ENCODE measurements around the gene FGF8. TPM values are rescaled to one million over a fixed set of nuclear protein-coding genes. Genes with fewer than 3 reads are reported as not detected.

The FGF8 gene
- polyA plus RNA-seq, 3 donors, result 5.4 to 7.3 (median 7.3) TPM

DNA sequence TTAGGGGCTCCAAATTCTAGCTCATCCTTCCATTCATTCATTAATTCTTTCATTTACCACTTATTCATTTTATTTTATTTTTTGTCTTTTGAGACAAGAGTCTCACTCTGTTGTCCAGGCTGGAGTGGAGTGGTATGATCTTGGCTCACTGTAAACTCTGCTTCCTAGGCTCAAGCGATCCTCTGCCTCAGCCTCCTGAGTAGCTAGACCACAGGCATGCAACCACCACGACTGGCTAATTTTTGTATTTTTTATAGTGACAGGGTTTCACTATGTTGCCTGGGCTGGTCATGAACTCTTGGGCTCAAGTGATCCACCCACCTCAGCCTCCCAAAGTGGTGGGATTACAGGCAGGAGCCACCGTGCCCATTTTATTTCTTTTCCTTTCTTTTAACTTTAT, 31.6 kb downstream of the FGF8 start:
- no peak for DNase-seq (ENCODE audit: low read depth in 3 of 3, low spot score in 2 of 3)

DNA sequence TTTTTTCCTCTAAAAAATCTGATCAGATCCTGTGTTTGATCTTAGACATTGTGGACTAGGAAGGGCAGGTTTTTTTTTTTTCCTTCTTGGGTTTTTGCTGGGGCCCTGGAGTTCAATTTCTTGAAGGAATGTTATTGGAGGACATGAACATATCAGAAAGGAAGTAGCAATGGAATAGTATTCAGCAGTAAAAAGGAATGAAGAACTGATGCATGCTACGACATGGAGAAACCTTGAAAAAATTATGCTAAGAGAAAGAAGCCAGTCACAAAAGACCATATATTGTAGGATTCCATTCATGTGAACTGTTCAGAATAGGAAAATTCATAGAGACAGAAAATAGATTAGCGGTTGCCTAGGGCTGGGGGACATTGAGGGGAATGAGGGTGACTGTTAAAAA, 34.0 kb downstream of the FGF8 start:
- no peak for DNase-seq (ENCODE audit: low read depth in 3 of 3, low spot score in 2 of 3)

- no peak for DNase-seq (ENCODE audit: low read depth in 3 of 3, low spot score in 2 of 3)
Observed at GRCh38 chr10:101736666-101737065, 39.2 kb downstream of the FGF8 start.

DNA sequence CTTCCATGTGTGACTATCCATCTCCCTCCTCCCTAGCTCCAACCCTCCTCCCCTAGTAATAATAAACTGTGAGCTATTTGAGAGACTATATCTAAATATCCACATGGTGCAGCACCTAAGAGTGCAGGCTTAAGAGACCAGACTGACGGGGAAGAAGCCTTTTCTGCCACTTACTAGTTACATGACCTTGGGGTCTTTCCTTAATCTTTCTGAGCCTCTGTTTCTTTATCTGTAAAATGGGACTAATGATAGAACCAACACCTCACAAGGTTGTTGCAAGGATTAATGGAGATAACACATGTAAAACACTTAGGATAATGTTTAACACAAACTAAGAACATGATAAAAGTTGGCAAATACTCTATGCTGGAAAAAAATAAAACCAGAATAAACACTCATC, 43.8 kb downstream of the FGF8 start:
- DNase-seq (ENCODE audit: low read depth in 3 of 3, low spot score in 2 of 3), result no peak

GRCh38 chr10:101726115-101726387, 49.9 kb downstream of the FGF8 start:
- no peak for DNase-seq (ENCODE audit: low read depth in 3 of 3, low spot score in 2 of 3)

DNA sequence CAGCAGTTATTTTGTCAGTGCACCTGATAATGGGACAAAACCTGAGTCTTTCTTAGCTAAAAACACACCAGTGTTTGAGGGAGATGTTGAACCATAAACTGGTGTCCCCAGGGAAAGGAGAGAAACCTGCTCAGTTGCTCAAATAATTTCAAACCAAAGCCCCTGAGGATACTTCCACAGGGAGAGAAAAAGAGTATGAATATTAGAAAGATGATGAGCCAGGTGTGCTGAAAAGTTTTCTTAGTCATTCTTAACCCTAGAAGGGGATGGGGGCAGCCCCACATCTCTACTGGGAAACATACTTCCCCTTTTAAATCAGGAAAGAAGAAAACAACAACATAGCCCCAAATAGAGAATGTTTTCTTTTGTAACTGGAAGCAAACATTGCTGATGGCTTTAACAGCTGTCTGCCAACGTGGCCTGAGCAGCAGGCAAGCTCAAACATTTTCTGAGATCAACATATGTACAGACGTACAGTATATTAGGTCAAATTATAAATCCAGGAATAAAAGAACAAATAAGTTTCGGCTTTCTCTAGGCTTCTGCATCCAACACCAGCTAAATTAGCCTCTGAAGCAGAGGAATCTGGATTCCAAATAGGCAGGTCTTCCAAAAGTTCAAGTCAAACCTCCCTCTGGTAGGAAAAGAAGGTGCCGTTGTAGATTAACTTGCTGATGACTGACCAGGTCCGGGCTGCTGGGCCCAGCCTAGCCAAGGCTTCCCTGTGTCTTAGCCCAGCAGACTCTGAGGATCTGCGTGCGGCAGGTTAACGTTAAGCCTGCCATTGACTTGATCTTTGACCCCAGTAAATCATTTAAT, 50.4 kb downstream of the FGF8 start:
- no peak for DNase-seq (ENCODE audit: low read depth in 3 of 3, low spot score in 2 of 3)

GRCh38 chr10:101724446-101724845, 51.5 kb downstream of the FGF8 start:
- no peak for DNase-seq (ENCODE audit: low read depth in 3 of 3, low spot score in 2 of 3)

- DNase-seq (ENCODE audit: low read depth in 3 of 3, low spot score in 2 of 3), result no peak
Observed at GRCh38 chr10:101723176-101723575, 52.7 kb downstream of the FGF8 start.

DNA sequence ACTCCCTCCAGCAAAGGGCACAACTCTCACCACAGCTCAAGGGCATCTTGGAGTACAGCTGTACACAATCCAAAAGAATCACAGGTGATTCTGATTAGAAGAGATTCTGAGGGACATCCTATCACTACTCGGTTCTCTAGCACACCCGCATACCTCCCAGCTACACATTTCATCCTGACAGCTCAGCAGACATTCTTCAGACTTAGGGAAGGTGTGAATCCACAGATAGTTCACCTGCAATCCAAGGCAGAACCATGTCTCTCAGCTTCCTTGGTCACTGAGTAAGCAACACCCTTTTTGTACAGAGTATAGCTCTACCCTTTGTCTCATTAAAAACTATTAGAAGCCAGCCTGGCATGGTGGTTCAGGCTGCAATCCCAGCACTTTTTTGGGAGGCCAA, 54.1 kb downstream of the FGF8 start:
- no peak for DNase-seq (ENCODE audit: low read depth in 3 of 3, low spot score in 2 of 3)

GRCh38 chr10:101720606-101721230, 55.2 kb downstream of the FGF8 start:
- DNase-seq (ENCODE audit: low read depth in 3 of 3, low spot score in 2 of 3), result no peak

Other genes with a start within 250 kb of the FGF8 start
- gene POLL, start 187.9 kb downstream of the FGF8 start, polyA plus RNA-seq (ENCODE audit: insufficient read length in 3 of 3), result 10 to 100 TPM; 25.7 to 33.1 (median 29.2) TPM
- gene DPCD, start 187.8 kb downstream of the FGF8 start, polyA plus RNA-seq (ENCODE audit: insufficient read length in 3 of 3), result 10 to 100 TPM; 45.4 to 48.3 (median 47.8) TPM
- gene FBXW4, start 80.9 kb downstream of the FGF8 start, polyA plus RNA-seq (ENCODE audit: insufficient read length in 3 of 3), result 10 to 100 TPM; 53.9 to 59.7 (median 57.4) TPM
- gene NPM3, start 7.3 kb upstream of the FGF8 start, polyA plus RNA-seq (ENCODE audit: insufficient read length in 3 of 3), result 10 to 100 TPM; 54.1 to 67.9 (median 57.8) TPM
- gene OGA, start 42.3 kb upstream of the FGF8 start, polyA plus RNA-seq (ENCODE audit: insufficient read length in 3 of 3), result 100 to 1,000 TPM; 120 to 144 (median 140) TPM
- 1 to 10 TPM; 2.4 to 4.0 (median 3.6) TPM for gene KCNIP2, start 67.7 kb upstream of the FGF8 start, polyA plus RNA-seq (ENCODE audit: insufficient read length in 3 of 3)

Data from right renal cortex interstitium (tissue), 3 donors.